Measurements from ENCODE around the gene CFAP73. TPM values are rescaled to one million over a fixed set of nuclear protein-coding genes. Genes with fewer than 3 reads are reported as not detected.
"Not testable (repeated sequence)": the region's sequence is repeated elsewhere in the genome, so short reads cannot be mapped to it uniquely, and the experiment has no call there.

The CFAP73 gene
- total RNA-seq, 1 experiment from 2014 or later, result 0.23 TPM

DNA sequence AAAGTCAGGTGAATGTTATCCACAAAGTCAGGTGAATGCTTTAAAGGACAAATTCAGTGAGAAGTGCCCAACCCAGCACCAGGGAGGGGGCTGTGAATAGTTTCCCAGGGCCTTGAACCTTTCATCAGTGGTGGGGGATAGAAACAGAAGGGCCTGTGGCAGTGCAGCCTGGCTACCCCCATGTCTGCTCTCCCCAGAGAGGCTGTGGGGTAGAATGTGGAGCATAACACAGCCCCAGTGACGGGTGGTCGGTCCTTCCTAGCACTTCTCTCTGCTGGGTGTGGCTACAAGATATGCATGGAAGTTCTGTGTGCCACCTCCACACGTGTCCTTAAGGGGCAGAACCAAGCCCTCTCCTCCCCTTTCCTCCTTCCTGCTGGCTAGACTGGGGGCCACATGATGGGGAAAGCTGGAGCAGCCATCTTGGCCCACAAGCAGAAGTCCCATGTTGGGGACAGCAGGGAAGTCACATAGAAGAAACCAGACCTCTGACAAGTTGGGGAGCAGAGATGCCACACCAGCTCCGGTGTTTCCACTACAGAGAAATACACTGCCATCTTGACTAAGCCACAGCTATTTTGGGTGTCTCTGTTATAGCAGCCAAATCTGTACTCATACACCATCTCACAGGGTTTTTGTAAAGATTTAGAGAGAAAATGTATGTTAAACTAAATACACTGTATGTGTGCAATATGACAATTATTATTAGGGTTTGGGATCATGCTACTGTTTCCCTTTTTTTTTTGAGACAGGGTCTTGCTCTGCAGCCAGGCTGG, 53.0 kb downstream of the CFAP73 start:
- H3K4me1 Mint-ChIP-seq (ENCODE audit: low read depth, unreplicated experiment), result no peaks in the 10 kb centered on the region
- no peaks in the 10 kb centered on the region for H3K4me1 ChIP-seq
- no peak overlapping the region for H3K27ac Mint-ChIP-seq (ENCODE audit: unreplicated experiment)
- BruUV-seq (replicated peaks), result no TSS peak
- no peaks in the 10 kb centered on the region for H3K9me3 ChIP-seq
- no peaks in the 10 kb centered on the region for H3K36me3 Mint-ChIP-seq (ENCODE audit: insufficient read depth, unreplicated experiment)
- DNase-seq, result no peak
- no peaks in the 10 kb centered on the region for H3K27me3 ChIP-seq (replicated peaks; ENCODE audit: control insufficient read depth, insufficient read depth, low read length)
- intact Hi-C loops (cut with micrococcal nuclease; ENCODE audit: unreplicated experiment), result no loop called here
- CTCF ChIA-PET, result no interaction called here
- H3K4me3 ChIP-seq (ENCODE audit: low read depth, low read length), result no peak overlapping the region
- POLR2A ChIA-PET, result no interaction called here
- TF ChIP-seq, protein P1, sequence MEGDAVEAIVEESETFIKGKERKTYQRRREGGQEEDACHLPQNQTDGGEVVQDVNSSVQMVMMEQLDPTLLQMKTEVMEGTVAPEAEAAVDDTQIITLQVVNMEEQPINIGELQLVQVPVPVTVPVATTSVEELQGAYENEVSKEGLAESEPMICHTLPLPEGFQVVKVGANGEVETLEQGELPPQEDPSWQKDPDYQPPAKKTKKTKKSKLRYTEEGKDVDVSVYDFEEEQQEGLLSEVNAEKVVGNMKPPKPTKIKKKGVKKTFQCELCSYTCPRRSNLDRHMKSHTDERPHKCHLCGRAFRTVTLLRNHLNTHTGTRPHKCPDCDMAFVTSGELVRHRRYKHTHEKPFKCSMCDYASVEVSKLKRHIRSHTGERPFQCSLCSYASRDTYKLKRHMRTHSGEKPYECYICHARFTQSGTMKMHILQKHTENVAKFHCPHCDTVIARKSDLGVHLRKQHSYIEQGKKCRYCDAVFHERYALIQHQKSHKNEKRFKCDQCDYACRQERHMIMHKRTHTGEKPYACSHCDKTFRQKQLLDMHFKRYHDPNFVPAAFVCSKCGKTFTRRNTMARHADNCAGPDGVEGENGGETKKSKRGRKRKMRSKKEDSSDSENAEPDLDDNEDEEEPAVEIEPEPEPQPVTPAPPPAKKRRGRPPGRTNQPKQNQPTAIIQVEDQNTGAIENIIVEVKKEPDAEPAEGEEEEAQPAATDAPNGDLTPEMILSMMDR (IDR thresholded peaks at IDR 0.05; ENCODE audit: insufficient read depth in 1 of 2, low read depth in 1 of 2, low read length in 1 of 2, severe bottlenecking in 1 of 2, unreplicated experiment in 1 of 2), result no peak
- no peak overlapping the region for H3K4me3 Mint-ChIP-seq (ENCODE audit: unreplicated experiment)
- no peaks in the 10 kb centered on the region for H3K27me3 Mint-ChIP-seq (ENCODE audit: insufficient read depth, unreplicated experiment)
- H3K9me3 Mint-ChIP-seq (ENCODE audit: unreplicated experiment), result no peaks in the 10 kb centered on the region
- H3K36me3 ChIP-seq (ENCODE audit: control insufficient read depth, insufficient read depth, low read length), result no peaks in the 10 kb centered on the region

DNA sequence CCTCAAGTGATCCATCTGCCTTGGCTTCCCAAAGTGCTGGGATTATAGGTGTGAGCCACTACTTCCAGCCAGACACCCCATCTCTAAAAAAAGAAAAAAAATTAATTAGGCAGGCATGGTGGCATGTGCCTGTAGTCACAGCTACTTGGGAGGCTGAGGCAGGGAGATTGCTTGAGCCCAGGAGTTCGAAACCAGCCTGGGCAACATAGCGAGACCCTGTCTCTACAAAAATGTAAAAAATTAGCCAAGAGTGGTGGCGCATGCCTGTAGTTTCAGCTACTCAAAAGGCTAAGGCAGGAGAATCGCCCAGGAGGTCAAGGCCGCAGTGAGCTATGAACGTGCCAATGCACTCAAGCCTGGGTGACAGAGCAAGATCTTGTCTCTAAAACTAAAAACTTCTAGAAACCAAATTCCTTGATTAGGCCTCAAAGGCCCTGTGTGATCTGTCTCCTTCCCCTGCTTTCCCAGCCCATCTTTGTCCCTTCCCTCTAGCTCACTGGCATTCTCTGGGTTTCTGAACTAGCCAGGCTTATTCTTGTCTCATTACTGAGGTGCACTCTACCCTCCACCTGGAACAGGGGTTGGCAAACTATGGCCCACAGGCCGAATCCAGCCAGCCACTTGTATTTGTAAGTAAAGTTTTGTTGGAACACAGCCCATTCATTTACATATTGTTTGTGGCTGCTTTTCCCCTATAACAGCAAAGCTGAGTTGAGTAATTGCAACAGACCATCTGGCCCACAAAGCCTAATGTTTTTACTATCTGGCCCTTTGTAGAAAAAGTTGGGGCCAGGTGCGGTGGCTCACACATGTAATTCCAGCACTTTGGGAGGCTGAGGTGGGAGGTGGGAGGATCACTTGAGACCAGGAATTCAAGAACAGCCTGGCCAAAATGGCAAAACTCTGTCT, 54.6 kb downstream of the CFAP73 start:
- no peak overlapping the region for H3K4me3 Mint-ChIP-seq (ENCODE audit: unreplicated experiment)
- no peaks in the 10 kb centered on the region for H3K4me1 Mint-ChIP-seq (ENCODE audit: low read depth, unreplicated experiment)
- no peak overlapping the region for H3K4me3 ChIP-seq (ENCODE audit: low read depth, low read length)
- intact Hi-C loops (cut with micrococcal nuclease; ENCODE audit: unreplicated experiment), result no loop called here
- ChIA-PET CTCF (no interaction called here), POLR2A (interaction anchor here (0.6 to 0.9 kb wide), 2 partner anchors 41 to 140 kb away, joined by 4 to 13 read pairs; no protein-coding TSS in a partner anchor)
- no peaks in the 10 kb centered on the region for H3K36me3 ChIP-seq (ENCODE audit: control insufficient read depth, insufficient read depth, low read length)
- BruUV-seq (replicated peaks), result no TSS peak
- TF ChIP-seq, protein P1 (IDR thresholded peaks at IDR 0.05; ENCODE audit: insufficient read depth in 1 of 2, low read depth in 1 of 2, low read length in 1 of 2, severe bottlenecking in 1 of 2, unreplicated experiment in 1 of 2), result no peak
- no peak overlapping the region for H3K27ac Mint-ChIP-seq (ENCODE audit: unreplicated experiment)
- H3K36me3 Mint-ChIP-seq (ENCODE audit: insufficient read depth, unreplicated experiment), result no peaks in the 10 kb centered on the region
- no peaks in the 10 kb centered on the region for H3K27me3 ChIP-seq (replicated peaks; ENCODE audit: control insufficient read depth, insufficient read depth, low read length)
- no peaks in the 10 kb centered on the region for H3K9me3 ChIP-seq
- no peaks in the 10 kb centered on the region for H3K9me3 Mint-ChIP-seq (ENCODE audit: unreplicated experiment)
- no peak for DNase-seq
- no peaks in the 10 kb centered on the region for H3K27me3 Mint-ChIP-seq (ENCODE audit: insufficient read depth, unreplicated experiment)
- no peaks in the 10 kb centered on the region for H3K4me1 ChIP-seq

DNA sequence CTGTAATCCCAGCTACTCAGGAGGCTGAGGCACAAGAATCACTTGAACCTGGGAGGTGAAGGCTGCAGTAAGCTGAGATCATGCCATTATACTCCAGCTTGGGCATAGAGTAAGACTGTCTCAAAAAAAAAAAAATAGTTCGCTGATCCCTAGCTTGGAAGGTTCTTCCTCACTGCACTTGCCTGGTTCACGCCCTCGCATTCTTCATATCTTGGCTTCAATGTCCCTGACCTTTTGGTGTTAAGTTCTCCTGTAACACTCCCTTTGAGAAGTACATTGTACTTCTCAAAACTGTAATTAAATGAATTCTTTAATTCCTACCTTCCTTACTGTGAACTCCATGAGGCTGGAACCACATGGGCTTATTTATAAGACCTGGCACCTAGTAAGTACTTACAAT, 55.3 kb downstream of the CFAP73 start:
- no peaks in the 10 kb centered on the region for H3K4me1 ChIP-seq
- H3K27ac Mint-ChIP-seq (ENCODE audit: unreplicated experiment), result no peak overlapping the region
- no peaks in the 10 kb centered on the region for H3K36me3 ChIP-seq (ENCODE audit: control insufficient read depth, insufficient read depth, low read length)
- H3K4me3 ChIP-seq (ENCODE audit: low read depth, low read length), result no peak overlapping the region
- H3K4me1 Mint-ChIP-seq (ENCODE audit: low read depth, unreplicated experiment), result no peaks in the 10 kb centered on the region
- CTCF ChIA-PET, result no interaction called here
- no peaks in the 10 kb centered on the region for H3K36me3 Mint-ChIP-seq (ENCODE audit: insufficient read depth, unreplicated experiment)
- BruUV-seq (replicated peaks), result no TSS peak
- no peaks in the 10 kb centered on the region for H3K9me3 Mint-ChIP-seq (ENCODE audit: unreplicated experiment)
- intact Hi-C loops (cut with micrococcal nuclease; ENCODE audit: unreplicated experiment), result no loop called here
- H3K4me3 Mint-ChIP-seq (ENCODE audit: unreplicated experiment), result no peak overlapping the region
- no peaks in the 10 kb centered on the region for H3K9me3 ChIP-seq
- H3K27me3 Mint-ChIP-seq (ENCODE audit: insufficient read depth, unreplicated experiment), result no peaks in the 10 kb centered on the region
- POLR2A ChIA-PET, result interaction anchor here (0.9 kb wide), 1 partner anchor 41 kb away, joined by 4 read pairs; no protein-coding TSS in a partner anchor
- H3K27me3 ChIP-seq (replicated peaks; ENCODE audit: control insufficient read depth, insufficient read depth, low read length), result no peaks in the 10 kb centered on the region
- TF ChIP-seq, protein P1 (IDR thresholded peaks at IDR 0.05; ENCODE audit: insufficient read depth in 1 of 2, low read depth in 1 of 2, low read length in 1 of 2, severe bottlenecking in 1 of 2, unreplicated experiment in 1 of 2), result no peak
- no peak for DNase-seq

DNA sequence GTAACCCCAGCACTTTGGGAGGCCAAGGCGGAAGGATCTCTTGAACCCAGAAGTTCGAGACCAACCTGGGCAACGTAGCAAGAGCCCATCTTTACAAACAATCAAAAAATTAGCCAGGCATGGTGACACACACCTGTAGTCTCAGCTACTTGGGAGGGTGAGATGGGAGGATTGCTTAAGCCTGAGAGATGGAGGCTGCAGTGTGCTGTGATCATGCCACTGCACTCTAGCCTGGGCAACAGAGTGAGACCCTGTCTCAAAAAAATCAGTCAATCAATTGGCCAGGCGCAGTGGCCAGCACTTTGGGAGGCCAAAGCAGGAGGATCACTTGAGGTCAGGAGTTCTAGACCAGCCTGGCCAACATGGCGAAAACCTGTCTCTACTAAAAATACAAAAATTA, 57.3 kb downstream of the CFAP73 start:
- H3K4me1 Mint-ChIP-seq (ENCODE audit: low read depth, unreplicated experiment); CTCF ChIA-PET; H3K4me1 ChIP-seq; POLR2A ChIA-PET; intact Hi-C loops (cut with micrococcal nuclease; ENCODE audit: unreplicated experiment); H3K27me3 ChIP-seq (replicated peaks; ENCODE audit: control insufficient read depth, insufficient read depth, low read length); H3K27me3 Mint-ChIP-seq (ENCODE audit: insufficient read depth, unreplicated experiment); H3K36me3 Mint-ChIP-seq (ENCODE audit: insufficient read depth, unreplicated experiment); H3K36me3 ChIP-seq (ENCODE audit: control insufficient read depth, insufficient read depth, low read length); H3K9me3 ChIP-seq; BruUV-seq (replicated peaks); H3K4me3 Mint-ChIP-seq (ENCODE audit: unreplicated experiment); H3K9me3 Mint-ChIP-seq (ENCODE audit: unreplicated experiment); H3K27ac Mint-ChIP-seq (ENCODE audit: unreplicated experiment); H3K4me3 ChIP-seq (ENCODE audit: low read depth, low read length); DNase-seq: not testable (repeated sequence)
